PC-9 (cell line): ENCODE results near the gene CPS1.

Source experiments
- EZH2 ChIP-seq: fragments of 200-600 bp; sonication (generic); IDR thresholded peaks from 2 replicates; pipeline ENCODE4 v1.8.0; 2017; ENCODE audit warnings: antibody characterized with exemption, low read depth
- TF ChIP-seq, protein P1 (sequence below): fragments of 200-600 bp; sonication (generic); conservative IDR thresholded peaks from 2 replicates; pipeline ENCODE4 v1.6.1; 2017; ENCODE audit warnings: mixed run types, antibody characterized with exemption, mild to moderate bottlenecking, moderate library complexity

DNA sequence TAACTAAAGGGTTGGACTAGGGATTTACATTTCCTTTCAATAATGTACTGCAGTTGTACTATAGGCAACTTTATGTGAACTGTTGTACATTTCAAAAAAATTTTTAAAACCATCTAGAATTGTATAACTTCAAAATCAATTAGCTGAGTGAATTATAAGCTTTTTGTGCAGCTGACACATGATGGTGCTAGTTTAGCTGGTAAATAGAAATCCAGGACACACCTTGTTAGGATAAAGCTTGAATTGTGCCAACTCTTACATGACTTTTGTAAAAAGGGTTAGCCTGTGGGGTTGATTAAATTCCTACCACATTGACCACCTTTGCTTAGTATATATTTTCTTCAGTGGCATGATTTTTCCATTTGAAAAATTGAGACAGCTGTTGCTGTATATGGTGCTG lies 104.4 kb downstream of the CPS1 start:
- TF ChIP-seq, protein P1, sequence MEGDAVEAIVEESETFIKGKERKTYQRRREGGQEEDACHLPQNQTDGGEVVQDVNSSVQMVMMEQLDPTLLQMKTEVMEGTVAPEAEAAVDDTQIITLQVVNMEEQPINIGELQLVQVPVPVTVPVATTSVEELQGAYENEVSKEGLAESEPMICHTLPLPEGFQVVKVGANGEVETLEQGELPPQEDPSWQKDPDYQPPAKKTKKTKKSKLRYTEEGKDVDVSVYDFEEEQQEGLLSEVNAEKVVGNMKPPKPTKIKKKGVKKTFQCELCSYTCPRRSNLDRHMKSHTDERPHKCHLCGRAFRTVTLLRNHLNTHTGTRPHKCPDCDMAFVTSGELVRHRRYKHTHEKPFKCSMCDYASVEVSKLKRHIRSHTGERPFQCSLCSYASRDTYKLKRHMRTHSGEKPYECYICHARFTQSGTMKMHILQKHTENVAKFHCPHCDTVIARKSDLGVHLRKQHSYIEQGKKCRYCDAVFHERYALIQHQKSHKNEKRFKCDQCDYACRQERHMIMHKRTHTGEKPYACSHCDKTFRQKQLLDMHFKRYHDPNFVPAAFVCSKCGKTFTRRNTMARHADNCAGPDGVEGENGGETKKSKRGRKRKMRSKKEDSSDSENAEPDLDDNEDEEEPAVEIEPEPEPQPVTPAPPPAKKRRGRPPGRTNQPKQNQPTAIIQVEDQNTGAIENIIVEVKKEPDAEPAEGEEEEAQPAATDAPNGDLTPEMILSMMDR: no peak
- no peak for TF ChIP-seq EZH2
